HG02678 (cell line): ENCODE measurements around the gene TAF3.

ENCODE experiments used
- ATAC-seq: cut with Tn5 transposase; IDR thresholded peaks from one replicate; pipeline ENCODE4 v1.9.1; 2021; ENCODE audit warnings: mild to moderate bottlenecking, moderate library complexity; ENCODE audit not compliant: unreplicated experiment

TAF3 gene

DNA sequence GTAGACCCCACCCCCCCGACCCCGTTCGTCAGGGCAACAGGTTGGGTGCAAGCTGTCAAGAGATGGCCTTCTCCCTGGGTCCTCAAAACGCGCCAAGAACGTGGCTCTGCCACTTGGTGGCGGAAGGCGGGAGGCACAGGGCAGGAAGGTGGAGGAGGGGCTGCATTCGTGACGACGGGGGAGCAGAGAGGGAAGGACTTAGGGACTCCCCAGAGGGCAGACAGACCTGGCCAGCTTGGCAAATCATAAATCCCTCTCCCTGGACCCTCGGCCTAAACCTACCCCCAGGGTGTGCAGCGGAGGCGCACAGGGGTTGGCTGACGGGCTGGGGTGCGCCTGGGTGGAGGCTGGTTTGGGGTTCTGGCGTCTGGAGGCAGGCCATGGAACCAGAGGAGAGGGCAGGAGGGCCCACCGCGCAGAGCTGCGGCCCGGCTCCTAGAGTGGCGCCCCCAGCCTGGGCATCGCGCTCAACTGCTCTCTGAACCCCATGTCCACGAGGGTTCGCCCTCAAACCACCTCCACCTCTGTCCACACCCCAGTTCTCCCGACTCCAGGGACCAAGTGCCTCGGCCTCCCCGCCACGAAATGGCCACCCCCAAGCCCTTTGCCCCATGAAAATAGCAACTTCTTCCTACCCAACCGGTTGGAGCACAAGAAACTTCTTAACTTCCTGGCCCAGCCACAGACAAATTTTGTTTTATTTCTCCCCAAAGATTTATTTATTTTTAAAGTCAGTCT lies 225.4 kb downstream of the TAF3 start:
- no peak for ATAC-seq

DNA sequence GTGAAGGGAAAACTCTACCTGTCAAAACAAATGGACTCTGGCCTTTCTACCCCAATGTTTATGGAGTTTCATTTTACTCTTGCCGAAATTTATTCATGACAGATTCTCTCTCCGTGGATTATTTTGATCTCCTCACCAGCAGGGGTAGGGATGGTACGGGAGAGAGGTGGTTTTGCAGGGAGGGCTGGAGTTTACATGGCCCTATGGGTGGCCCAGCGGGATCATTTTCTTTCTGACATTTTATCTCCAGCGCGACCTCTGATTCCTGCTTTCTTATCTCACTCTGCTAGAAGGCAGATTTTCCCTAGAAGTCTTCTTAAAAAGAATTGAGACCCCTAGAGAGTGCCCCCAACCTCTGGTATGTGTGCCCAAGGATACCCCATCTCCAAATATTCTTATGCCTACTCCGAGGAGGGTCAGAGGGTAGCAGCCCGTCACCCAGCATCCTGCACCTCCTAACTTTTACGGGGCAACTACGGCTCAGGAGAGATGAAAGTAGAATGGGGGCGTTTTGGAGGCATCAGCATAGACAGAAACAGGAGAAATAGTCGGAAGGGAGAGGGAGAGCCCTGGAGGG lies 226.1 kb downstream of the TAF3 start:
- no peak for ATAC-seq

- ATAC-seq = no peak
Measured at GRCh38 chr10:8044908-8045725, 226.8 kb downstream of the TAF3 start.

DNA sequence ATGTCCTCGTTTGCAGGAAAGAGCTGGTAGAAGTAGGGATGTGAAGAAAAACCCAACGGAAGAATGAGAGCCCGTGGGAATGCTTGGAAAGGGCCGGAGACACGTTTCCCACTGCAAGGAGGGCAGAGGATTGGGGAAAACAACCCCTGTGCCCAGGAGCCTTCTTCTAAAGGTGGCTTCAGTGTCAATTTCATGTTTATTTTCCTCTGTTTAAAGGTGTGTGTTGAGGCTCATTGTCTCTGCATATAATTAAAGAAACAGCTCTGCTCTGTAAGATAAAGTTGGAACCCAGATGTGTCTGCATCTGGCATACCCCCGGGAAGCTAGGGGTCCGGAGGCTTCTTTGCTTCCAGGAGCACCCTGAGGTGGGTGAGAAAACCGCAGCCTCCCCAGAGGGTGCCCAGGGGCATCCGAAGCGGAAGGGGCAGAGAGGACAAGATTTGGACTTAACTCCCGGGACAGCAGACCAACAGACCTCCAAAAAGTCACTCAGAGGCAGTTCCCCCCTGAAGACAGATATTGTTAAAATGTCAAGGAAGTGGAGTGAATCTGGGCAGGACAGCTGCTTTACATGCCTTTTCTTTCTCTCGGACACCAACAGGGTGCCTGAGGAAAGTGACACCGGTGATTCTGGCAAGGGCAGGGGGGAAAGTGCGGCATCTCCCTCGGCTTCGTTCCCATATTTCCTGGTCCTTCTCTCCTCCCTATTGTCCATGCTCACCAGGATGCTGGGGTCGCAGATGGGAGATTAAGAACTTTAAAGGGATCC lies 227.6 kb downstream of the TAF3 start:
- no peak for ATAC-seq

DNA sequence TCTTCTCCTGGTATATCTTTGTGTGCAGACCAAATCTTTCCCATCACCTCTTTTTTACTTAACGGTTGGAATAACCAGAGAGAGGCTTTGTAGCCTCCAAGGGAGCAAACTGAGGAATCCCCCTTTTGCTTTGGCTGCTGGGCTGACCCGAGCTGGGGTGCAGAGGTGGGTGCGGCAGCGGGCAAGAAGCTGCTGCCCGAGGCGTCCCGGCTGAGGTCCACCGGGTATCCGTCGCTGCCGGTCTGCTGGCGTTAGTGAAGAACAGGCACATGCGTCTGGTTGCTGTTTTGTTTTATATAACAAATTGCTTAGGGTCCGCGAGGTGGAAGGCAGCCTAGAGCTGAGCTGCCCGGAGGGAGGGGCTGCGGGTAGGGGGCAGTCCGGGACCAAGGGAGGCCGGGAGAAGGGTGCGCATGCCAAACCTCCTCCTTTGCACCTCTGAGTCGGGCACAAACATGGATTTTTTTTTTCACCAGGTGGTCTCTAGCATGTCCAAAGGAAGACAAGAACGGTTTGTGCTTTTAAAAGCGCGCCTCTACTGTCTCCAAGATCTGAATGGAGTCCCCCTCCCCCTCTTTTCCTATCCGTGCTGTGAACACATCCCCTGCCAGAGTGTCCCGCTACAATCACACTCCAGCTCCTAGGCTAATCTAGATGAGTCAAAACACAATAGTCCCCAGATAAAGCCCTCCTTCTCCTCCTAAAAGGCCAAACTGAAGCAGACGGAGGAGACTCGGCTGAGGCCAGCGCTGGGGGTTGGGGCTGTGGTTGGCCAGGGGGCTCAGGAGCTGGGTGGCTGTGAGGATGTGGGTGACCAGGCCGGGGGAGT lies 229.4 kb downstream of the TAF3 start:
- ATAC-seq = no peak

GRCh38 chr10:8048281-8049008 lies 230.1 kb downstream of the TAF3 start:
- ATAC-seq = no peak

DNA sequence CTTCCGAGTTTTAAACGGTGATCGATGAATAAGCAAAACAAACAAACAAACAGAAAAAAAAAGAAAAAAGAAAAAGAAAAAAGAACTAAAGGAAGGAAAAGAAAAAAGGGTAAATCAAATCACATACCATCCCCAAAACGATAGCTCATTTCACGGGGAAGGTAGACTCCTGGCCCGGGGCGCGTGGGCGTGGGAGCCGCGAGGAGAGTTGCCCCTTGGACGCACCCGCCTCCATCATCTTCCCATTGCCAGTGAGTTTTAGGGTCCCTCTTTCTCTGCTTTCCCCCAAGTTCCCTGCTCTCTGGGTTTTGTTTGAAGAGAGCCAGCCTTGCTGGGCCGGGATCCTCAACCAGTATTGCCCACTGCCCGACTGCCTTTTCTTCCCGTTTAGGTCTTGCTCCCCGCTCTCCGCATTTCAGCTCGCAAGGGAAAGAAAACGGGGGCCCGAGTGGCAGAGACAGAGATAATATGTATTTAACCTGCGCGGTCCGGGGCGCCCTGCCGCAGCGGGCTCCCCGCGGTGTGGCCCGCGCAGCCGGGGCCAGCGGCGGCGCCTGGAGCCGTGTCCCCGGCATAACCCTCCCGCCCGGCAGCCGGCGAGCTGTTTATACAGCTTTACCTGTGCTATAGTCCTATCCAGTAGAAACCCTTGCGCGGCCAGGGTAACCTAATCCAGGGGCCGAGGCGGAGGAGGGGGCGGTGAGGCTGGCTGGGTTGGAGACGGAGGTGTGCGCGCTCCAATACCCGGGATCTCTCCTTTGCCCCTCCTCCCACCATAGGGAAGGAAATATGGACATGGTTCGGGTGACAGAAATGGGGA lies 230.9 kb downstream of the TAF3 start:
- no peak for ATAC-seq

DNA sequence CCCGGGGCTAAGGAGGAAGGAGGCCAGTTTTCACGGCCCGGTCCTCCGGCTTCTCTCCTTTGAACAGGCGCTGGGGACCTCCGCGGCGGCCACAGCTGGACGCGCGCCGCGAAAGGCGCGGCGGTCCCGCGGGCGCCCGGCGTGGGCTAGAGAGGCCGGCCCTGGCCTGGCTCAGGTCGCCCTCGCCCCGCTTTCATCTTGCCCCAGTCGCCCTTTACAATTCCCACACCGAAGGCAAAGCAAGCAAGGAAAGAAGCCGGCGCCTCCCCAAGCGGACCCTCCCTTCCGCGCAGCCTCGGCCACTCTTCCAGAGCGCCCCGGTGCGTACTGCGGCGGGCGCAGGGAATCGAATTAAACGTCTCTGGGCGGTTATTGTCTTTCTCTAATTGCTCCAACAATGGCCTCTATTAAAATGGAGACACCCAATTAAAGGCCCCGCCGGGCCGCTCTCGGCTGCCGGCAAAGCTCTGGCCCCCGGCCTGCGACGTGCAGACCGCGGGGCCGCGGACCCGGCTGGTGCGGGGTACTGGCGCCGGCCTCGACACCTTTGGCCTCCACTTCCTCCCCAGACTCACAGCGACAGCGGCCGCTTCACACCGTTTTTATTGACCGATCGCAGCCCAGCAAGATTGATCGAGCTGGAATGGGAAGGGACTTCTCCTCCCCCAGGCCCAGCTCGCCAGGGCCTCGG lies 231.7 kb downstream of the TAF3 start:
- no peak for ATAC-seq

- ATAC-seq = no peak
Measured at GRCh38 chr10:8050556-8051108, 232.3 kb downstream of the TAF3 start.

- ATAC-seq = no peak
Measured at GRCh38 chr10:8051109-8051821, 233.0 kb downstream of the TAF3 start.

DNA sequence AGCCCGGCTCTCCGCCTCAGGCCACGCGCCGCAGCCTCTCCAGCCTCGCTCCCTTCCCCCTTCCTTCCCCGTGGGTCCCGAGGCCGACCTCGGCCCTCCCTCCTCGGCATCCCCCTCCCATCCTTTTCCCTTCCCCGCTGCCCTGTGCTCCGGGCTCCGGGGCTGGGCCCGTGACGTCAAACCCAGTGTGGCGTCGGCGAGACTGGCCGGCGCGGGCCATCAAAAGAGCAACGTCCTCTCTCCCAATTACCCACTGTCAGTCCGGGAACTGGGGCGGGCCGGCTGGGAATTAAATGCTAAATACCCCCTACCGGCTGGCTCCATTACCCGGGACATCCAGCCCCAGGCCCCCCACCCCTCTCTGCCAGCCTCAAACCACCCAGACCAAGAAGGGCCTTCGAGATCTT lies 233.5 kb downstream of the TAF3 start:
- no peak for ATAC-seq

DNA sequence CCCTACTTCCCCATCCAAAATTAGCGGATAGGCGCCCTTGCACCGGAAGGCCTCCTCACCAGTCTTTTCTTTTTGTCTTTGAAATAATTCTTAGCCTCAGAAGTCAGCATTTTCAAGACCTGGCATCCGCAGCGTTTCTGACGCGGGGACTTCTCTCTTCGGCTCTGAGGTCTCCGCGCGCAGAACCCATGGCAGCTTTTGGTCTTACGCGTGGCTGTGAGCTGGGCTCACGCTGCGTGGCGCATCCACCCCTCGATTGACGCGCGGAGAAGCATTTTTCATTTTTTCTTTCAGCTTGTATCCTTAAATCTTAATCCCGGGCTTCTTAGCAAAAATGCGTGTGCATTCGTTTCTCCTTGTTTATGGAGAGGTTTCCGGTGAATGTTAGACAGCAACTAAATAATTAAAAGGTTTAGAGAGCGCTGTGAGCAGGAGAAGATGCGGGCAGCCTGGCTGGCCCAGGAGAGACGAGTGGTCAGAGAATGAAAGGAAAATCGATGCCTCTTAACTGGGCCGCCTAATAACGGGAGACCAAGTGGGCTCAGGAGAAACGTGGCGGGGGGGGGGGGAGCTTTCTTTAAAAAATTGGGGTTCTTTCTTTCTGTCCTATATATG lies 234.1 kb downstream of the TAF3 start:
- no peak for ATAC-seq

- ATAC-seq = no peak
Measured at GRCh38 chr10:8052956-8053445, 234.7 kb downstream of the TAF3 start.

DNA sequence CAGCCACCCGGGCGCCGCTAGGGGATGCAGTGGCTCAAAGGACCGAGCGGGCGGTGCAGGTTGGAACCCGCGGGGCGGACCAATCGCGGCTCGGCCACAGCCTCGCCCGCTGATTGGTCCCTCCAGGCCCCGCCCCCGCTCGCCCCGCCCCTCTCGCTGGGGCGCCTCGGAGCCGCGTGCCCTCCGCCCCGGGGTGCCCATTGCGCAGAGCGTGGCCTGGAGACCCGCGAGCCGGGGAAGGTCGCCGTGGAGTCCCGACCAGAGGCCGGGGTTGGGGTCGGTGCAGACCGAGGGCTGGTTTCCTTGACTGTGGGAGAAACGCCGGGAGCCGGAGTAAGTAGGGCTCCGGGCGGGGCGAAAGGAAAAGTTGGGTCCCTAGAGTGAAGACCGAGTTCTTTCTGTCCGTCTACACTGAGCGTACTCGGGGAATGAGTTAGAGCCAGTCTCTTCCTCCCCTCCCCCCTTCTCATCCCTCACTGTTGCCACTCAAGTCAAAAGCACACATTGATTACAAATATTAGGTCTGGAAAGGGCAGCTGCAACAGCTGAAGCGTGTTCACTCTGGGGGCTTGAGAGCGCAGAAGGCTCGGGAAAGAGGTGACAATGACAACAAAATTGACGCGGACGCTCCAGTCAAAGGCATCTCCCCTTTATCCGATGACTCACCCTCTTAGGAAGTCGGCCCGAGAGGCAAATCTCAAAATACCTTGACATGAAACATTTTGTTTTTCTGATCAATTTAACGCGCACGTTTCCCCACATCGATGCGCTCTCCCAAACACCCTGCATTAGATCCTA lies 235.3 kb downstream of the TAF3 start:
- ATAC-seq = peak; percentile 59

DNA sequence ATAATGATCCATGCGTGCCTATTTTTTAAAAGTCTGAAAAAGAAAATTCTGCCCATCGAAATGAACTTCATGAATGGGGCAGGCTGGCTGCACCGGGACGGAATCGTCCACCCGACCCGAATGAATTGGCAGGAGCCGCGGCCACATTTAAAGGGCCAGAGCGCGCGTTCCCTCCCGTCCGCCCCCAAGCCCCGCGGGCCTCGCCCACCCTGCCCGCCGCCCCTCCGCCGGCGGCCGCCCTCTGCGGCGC lies 235.9 kb downstream of the TAF3 start:
- ATAC-seq = peak; percentile 10
